ENCODE measurements around the gene ACSS3. TPM values are rescaled to one million over a fixed set of nuclear protein-coding genes. Genes with fewer than 3 reads are reported as not detected.

The ACSS3 gene
- total and polyA plus RNA-seq, 2 donors (not counting 3 experiments of a cell fraction or from before 2014, with no cell fraction given) = 0.12 to 0.86 TPM

DNA sequence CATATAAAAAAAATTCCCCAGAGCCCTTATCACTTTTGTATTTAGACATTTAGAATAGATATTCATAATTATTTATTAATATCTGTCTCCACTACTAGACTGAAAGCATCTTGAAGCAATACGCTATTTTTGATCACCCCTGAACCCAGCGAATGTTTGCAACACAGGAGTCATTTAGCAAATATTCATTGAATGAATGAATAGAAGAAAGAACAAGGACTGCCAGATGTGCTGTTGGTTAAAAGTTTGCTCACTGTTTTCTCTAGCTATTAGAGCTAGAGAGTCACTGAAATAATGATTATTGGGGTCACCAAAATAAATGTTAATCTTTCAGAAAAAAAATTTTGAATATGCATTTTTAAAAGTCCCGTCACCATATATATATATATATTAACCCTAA, 174.3 kb downstream of the ACSS3 start:
- no peaks in the 10 kb centered on the region for H3K79me2 ChIP-seq (ENCODE audit: control insufficient read depth, insufficient read depth, low read length)
- ChIA-PET POLR2A (no interaction called here), CTCF (interaction anchor here (1.9 kb wide), 1 partner anchor 415 kb away, joined by 5 read pairs; no protein-coding TSS in a partner anchor)
- H3K4me2 ChIP-seq (ENCODE audit: insufficient read depth, low read length) = no peak overlapping the region
- H3K27ac ChIP-seq (ENCODE audit: insufficient read depth, low read depth, low read length) = no peak overlapping the region
- no peak overlapping the region for H3K9ac ChIP-seq (replicated peaks; ENCODE audit: extremely low read depth, insufficient read depth, low read length)
- H4K20me1 ChIP-seq (replicated peaks; ENCODE audit: control insufficient read depth, extremely low read depth, insufficient read depth, low read length) = no peaks in the 10 kb centered on the region
- H3K9me1 ChIP-seq (replicated peaks; ENCODE audit: control insufficient read depth, extremely low read depth, insufficient read depth, low read length) = no peaks in the 10 kb centered on the region
- H3K36me3 ChIP-seq (ENCODE audit: control insufficient read depth in 2 of 2, extremely low read depth in 1 of 2, insufficient read depth in 2 of 2, low read length in 2 of 2) = no peaks in the 10 kb centered on the region
- DNase-seq (ENCODE audit: low read depth, low spot score) (no peak), FAIRE-seq (no peak)
- no peak overlapping the region for H3K4me3 ChIP-seq (replicated peaks in 1 of 3; ENCODE audit: insufficient read depth in 1 of 3, low read depth in 1 of 3, low read length in 3 of 3)
- H3K27me3 ChIP-seq (ENCODE audit: control insufficient read depth in 2 of 2, insufficient read depth in 2 of 2, low read length in 2 of 2) = no peaks in the 10 kb centered on the region
- TF ChIP-seq POLR2AphosphoS5 (IDR thresholded peaks at IDR 0.05; ENCODE audit: insufficient read depth, low read depth, low read length) (no peak), EZH2 (IDR thresholded peaks at IDR 0.05; ENCODE audit: borderline replicate concordance, low read depth, low read length, severe bottlenecking) (no peak), FOS (IDR thresholded peaks at IDR 0.05; ENCODE audit: borderline replicate concordance, insufficient read depth, low read length) (no peak), GATA2 (IDR thresholded peaks at IDR 0.05; ENCODE audit: insufficient read depth, insufficient read length, low read depth, low read length) (no peak), JUN (IDR thresholded peaks at IDR 0.05; ENCODE audit: borderline replicate concordance, insufficient read depth, insufficient read length, low read depth) (no peak), POLR2A (IDR thresholded peaks at IDR 0.05; ENCODE audit: low read depth, low read length) (no peak), MYC (IDR thresholded peaks at IDR 0.05; ENCODE audit: low read depth, low read length) (no peak)
- TF ChIP-seq, protein P1, sequence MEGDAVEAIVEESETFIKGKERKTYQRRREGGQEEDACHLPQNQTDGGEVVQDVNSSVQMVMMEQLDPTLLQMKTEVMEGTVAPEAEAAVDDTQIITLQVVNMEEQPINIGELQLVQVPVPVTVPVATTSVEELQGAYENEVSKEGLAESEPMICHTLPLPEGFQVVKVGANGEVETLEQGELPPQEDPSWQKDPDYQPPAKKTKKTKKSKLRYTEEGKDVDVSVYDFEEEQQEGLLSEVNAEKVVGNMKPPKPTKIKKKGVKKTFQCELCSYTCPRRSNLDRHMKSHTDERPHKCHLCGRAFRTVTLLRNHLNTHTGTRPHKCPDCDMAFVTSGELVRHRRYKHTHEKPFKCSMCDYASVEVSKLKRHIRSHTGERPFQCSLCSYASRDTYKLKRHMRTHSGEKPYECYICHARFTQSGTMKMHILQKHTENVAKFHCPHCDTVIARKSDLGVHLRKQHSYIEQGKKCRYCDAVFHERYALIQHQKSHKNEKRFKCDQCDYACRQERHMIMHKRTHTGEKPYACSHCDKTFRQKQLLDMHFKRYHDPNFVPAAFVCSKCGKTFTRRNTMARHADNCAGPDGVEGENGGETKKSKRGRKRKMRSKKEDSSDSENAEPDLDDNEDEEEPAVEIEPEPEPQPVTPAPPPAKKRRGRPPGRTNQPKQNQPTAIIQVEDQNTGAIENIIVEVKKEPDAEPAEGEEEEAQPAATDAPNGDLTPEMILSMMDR (IDR thresholded peaks at IDR 0.05; ENCODE audit: extremely low read depth in 1 of 2, insufficient read depth in 1 of 2, low read depth in 1 of 2, low read length in 2 of 2) = no peak
- TF ChIP-seq, protein P2, sequence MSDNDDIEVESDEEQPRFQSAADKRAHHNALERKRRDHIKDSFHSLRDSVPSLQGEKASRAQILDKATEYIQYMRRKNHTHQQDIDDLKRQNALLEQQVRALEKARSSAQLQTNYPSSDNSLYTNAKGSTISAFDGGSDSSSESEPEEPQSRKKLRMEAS (IDR thresholded peaks at IDR 0.05; ENCODE audit: insufficient read depth, insufficient read length) = no peak
- H3K4me1 ChIP-seq (ENCODE audit: control insufficient read depth, extremely low read depth, insufficient read depth, low read length) = peaks cover 2% of the 10 kb centered on the region
- dilution Hi-C loops (cut with MboI; ENCODE audit: extremely low pct_ligation_motif_present, low sequenced_read_pairs) (no loop called here), intact Hi-C loops (cut with micrococcal nuclease) (no loop called here)
- no peaks in the 10 kb centered on the region for H3K9me3 ChIP-seq (replicated peaks; ENCODE audit: control insufficient read depth, insufficient read depth, low read length)
- BruUV-seq (replicated peaks) = no TSS peak
- H2AFZ ChIP-seq (ENCODE audit: low read depth, low read length) = no peak overlapping the region

All from endothelial cell of umbilical vein (primary cell).